ENCODE data around the gene TRPM1. TPM values are rescaled to one million over a fixed set of nuclear protein-coding genes. Genes with fewer than 3 reads are reported as not detected.

Gene TRPM1
- total and polyA plus RNA-seq, 7 donors, result 0.03 TPM; not detected in 6

DNA sequence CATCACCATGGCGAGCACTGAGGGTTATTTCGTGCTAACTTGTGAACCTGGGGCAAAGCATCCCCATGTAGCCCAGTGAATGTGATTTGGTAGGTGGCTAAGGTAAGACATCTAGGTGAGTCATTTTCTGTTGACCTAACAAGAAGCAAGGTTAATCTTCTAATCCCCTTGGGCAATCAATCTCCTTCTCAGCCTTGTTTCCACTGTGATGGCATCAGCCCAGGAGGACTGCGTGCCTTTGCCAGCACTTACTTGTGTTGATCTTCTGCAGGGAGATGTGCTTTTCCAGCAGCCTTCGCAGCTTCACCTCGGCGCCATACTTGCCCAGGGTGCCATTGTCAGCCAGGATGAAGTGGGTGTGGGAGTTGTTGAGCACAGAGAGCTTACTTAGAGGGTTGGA lies 35.7 kb downstream of the TRPM1 start:
- WGBS, 3 donors, result 91 to 98% (median 92%) methylated on average over 6 of the region's 6 CpGs
- intact Hi-C loops (cut with DNase I), result no loop called here
- ATAC-seq, result no peak

DNA sequence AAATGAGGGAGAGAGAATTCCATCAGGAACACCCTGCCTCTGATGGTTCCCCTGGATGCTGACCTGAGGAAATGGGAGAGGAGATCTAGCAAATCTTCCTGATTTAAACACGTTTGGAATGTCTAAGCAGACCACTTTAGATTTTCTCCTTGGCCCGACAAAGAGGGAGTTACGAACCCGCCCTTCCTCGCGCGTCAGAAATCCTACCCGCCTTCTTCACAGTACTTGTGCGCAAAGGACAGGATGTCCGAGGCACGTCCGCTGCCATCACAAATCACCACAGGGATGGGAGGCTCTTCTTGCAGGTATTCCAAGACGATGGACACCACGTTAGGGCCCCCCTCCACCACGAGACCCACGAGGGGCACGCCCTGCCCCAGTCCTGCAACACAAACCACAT lies 38.6 kb downstream of the TRPM1 start:
- intact Hi-C loops (cut with DNase I), result no loop called here
- Histone ChIP-seq H3K36me3 (ENCODE audit: insufficient read depth in 1 of 2, low read depth in 1 of 2) (no peaks in the 10 kb centered on the region), H3K4me1 (no peaks in the 10 kb centered on the region), H3K27me3 (ENCODE audit: insufficient read depth in 3 of 3, low read length in 2 of 3) (no peaks in the 10 kb centered on the region), H3K4me3 (no peak overlapping the region), H3K9me3 (no peaks in the 10 kb centered on the region), H3K27ac (no peak overlapping the region)
- 67 to 71% (median 69%) methylated on average over 17 of the region's 17 CpGs for WGBS, 3 donors
- ATAC-seq, result no peak
- DNase-seq, result no peak
- TF ChIP-seq, protein P1, sequence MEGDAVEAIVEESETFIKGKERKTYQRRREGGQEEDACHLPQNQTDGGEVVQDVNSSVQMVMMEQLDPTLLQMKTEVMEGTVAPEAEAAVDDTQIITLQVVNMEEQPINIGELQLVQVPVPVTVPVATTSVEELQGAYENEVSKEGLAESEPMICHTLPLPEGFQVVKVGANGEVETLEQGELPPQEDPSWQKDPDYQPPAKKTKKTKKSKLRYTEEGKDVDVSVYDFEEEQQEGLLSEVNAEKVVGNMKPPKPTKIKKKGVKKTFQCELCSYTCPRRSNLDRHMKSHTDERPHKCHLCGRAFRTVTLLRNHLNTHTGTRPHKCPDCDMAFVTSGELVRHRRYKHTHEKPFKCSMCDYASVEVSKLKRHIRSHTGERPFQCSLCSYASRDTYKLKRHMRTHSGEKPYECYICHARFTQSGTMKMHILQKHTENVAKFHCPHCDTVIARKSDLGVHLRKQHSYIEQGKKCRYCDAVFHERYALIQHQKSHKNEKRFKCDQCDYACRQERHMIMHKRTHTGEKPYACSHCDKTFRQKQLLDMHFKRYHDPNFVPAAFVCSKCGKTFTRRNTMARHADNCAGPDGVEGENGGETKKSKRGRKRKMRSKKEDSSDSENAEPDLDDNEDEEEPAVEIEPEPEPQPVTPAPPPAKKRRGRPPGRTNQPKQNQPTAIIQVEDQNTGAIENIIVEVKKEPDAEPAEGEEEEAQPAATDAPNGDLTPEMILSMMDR (IDR thresholded peaks at IDR 0.05), result no peak

More for the DNA sequence above, 35.7 kb downstream of the TRPM1 start:
- Histone ChIP-seq H3K4me1 (no peaks in the 10 kb centered on the region), H3K9me3 (no peaks in the 10 kb centered on the region), H3K4me3 (no peak overlapping the region), H3K36me3 (ENCODE audit: insufficient read depth in 1 of 2, low read depth in 1 of 2) (no peaks in the 10 kb centered on the region), H3K27ac (no peak overlapping the region), H3K27me3 (ENCODE audit: insufficient read depth in 3 of 3, low read length in 2 of 3) (no peaks in the 10 kb centered on the region)
- TF ChIP-seq, protein P1 (IDR thresholded peaks at IDR 0.05), result no peak
- DNase-seq, result no peak

DNA sequence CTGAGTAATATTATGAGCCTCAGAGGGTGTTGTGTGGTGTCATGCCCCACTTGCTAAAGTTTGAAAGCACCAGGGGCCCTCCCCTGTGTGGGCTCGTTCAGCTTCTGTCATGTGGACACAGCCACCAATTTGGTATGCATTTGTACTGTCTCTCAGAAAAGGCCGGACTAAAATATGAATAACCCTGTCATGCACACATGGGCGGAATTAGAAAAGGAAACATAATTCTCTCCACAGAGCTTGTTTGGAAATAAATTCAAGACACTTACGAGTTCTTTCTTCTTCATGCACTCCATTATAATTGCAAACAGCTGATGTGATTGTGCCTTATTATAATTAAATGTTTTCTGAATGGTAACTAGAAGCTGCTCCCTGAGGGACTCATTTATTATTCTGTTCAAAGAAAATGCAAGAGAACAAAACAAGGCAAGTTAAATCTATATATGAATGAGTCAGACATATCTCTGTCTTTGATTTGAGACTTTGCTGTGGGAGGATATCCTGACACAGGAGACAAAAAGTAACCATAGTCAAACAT lies 39.1 kb downstream of the TRPM1 start:
- no peaks in the 10 kb centered on the region for H3K27me3 ChIP-seq (ENCODE audit: insufficient read depth in 3 of 3, low read length in 2 of 3)
- no peak for ATAC-seq
- no peak overlapping the region for H3K27ac ChIP-seq
- intact Hi-C loops (cut with DNase I), result no loop called here
- H3K4me3 ChIP-seq, result no peak overlapping the region
- WGBS, 3 donors, result 34 to 46% (median 36%) methylated on average over 4 of the region's 4 CpGs
- DNase-seq, result no peak
- TF ChIP-seq, protein P1 (IDR thresholded peaks at IDR 0.05), result no peak
- no peaks in the 10 kb centered on the region for H3K9me3 ChIP-seq
- no peaks in the 10 kb centered on the region for H3K4me1 ChIP-seq
- H3K36me3 ChIP-seq (ENCODE audit: insufficient read depth in 1 of 2, low read depth in 1 of 2), result no peaks in the 10 kb centered on the region

DNA sequence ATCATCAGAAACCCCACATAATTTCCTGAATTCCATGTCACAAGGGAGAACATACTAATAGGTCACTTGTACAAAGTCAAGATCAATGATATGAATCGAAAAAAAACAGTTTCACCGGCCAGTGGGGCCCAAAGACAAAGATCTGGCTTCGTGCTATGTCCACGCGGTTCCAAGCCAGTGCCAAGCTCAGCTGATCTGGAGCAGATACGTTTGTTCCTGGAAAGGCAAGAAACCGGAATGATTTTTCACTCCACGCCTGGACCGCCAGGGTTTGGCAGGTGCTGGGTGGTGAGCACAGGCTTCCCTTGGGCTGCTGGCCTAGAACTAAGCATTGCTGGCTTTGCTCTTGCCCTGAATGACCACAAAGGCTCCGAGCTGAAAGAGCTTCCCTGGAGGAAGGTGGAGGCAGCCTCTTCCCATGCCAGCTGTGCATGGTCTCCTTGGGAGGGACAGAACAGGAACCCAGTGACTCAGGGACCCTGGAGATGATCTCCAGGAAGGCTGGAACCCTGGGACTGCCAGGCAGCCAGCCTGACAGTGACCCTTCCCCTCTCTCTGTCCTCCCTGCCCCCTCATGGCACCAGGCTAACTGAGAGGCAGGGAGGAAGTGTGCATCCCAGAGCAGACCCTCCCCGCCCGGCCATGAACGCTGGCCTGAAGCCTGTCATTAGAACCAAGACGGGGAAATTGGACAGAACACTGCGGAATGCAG lies 40.9 kb downstream of the TRPM1 start:
- Histone ChIP-seq H3K36me3 (ENCODE audit: insufficient read depth in 1 of 2, low read depth in 1 of 2) (no peaks in the 10 kb centered on the region), H3K4me3 (no peak overlapping the region), H3K9me3 (no peaks in the 10 kb centered on the region), H3K27ac (no peak overlapping the region), H3K4me1 (no peaks in the 10 kb centered on the region), H3K27me3 (ENCODE audit: insufficient read depth in 3 of 3, low read length in 2 of 3) (peaks cover 0 to 1% (median 0%) of the 10 kb centered on the region in 3 donors)
- intact Hi-C loops (cut with DNase I), result no loop called here
- WGBS, 3 donors, result 52 to 72% (median 56%) methylated on average over 15 of the region's 15 CpGs
- DNase-seq, result no peak
- ATAC-seq, result peak in 1 of 4 donors; percentile 29
- TF ChIP-seq, protein P1 (IDR thresholded peaks at IDR 0.05), result no peak
